AG04450 (cell line): ENCODE measurements around the gene FBXO24. TPM values are rescaled to one million over a fixed set of nuclear protein-coding genes. Genes with fewer than 3 reads are reported as not detected.
A peak's percentile ranks its signal among the peaks of the same experiment; 100 is the strongest.

Experiments used
- CTCF ChIA-PET: fragments of 300-600, 350-600 bp; formaldehyde crosslinking; extraction: SDS; loops from one replicate; lab custom pipeline; 2022; ENCODE audit warnings: antibody characterized with exemption, inconsistent platforms; lab: Charles Lee
- POLR2A ChIA-PET: fragments of 350-600 bp; formaldehyde crosslinking; extraction: SDS; loops from one replicate; lab custom pipeline; 2021; ENCODE audit warnings: antibody characterized with exemption, inconsistent platforms; lab: Yijun Ruan, JAX
- DNase-seq: peaks from one replicate; pipeline ENCODE4 v3.0.0-alpha.2; 2011; ENCODE audit warnings: low read depth, low spot score
- H3K27ac ChIP-seq: one replicate; pipeline ENCODE4 v1.5.1; 2012; ENCODE audit warnings: low read depth, low read length, control low read depth
- H3K27me3 ChIP-seq: one replicate; pipeline ENCODE4 v1.6.0; 2012; ENCODE audit warnings: low read length; ENCODE audit not compliant: control insufficient read depth, insufficient read depth
- H3K4me3 ChIP-seq: 2 replicates; pipeline ENCODE4 v1.5.1; 2011; ENCODE audit warnings: mild to moderate bottlenecking, low read depth, low read length, control low read depth
- H3K9me3 ChIP-seq: 2 replicates; pipeline ENCODE4 v1.5.1; 2012; ENCODE audit warnings: low read length; ENCODE audit not compliant: control insufficient read depth, insufficient read depth
- CTCF ChIP-seq: IDR thresholded peaks from 2 replicates; pipeline ENCODE4 v1.5.1; 2011; ENCODE audit warnings: low read depth, low read length, control low read depth, inconsistent platforms
- polyA plus RNA-seq: library from polyadenylated mRNA; depleted of rRNA; stranded (reverse); fragments of >200 nt; gene quantifications from 2 replicates; pipeline ENCODE4 v1.2.3, GENCODE V29; 2011

FBXO24 gene
- polyA plus RNA-seq, 1 experiment, result 0.29 TPM

GRCh38 chr7:100580466-100581283, 5.5 kb upstream of the FBXO24 start:
- no peak for DNase-seq
- Histone ChIP-seq H3K27ac (no peak overlapping the region), H3K9me3 (no peaks in the 10 kb centered on the region; the same call in 1 of the 2 replicates), H3K27me3 (no peaks in the 10 kb centered on the region), H3K4me3 (no peak overlapping the region)
- POLR2A ChIA-PET, result no interaction called here
- CTCF ChIA-PET, result interaction anchor here (1.2 kb wide), 1 partner anchor 20 kb away, joined by 3 read pairs; no protein-coding TSS in a partner anchor
- no peak for TF ChIP-seq CTCF

GRCh38 chr7:100582041-100582579, 4.0 kb upstream of the FBXO24 start:
- POLR2A ChIA-PET, result no interaction called here
- no peak overlapping the region for H3K27ac ChIP-seq
- CTCF ChIA-PET, result interaction anchor here (1.2 kb wide), 2 partner anchors 21 to 22 kb away, joined by 3 to 7 read pairs; no protein-coding TSS in a partner anchor
- TF ChIP-seq CTCF, result no peak
- H3K4me3 ChIP-seq, result no peak overlapping the region
- no peaks in the 10 kb centered on the region for H3K27me3 ChIP-seq
- H3K9me3 ChIP-seq, result no peaks in the 10 kb centered on the region; the same call in 1 of the 2 replicates
- DNase-seq, result no peak

GRCh38 chr7:100582650-100583049, 3.5 kb upstream of the FBXO24 start:
- ChIA-PET CTCF (interaction anchor here (1.4 kb wide), 1 partner anchor 110 kb away, joined by 3 read pairs; no protein-coding TSS in a partner anchor), POLR2A (interaction anchor here (0.7 to 5.2 kb wide), 2 partner anchors 20 to 90 kb away, joined by 3 to 68 read pairs; partner anchors contain the start of gene PCOLCE)
- no peak for DNase-seq
- Histone ChIP-seq H3K27me3 (no peaks in the 10 kb centered on the region), H3K4me3 (0 out of 2 replicates have a peak overlapping the region, but pooled peaks have one; percentile 99), H3K27ac (peak overlapping the region; percentile 87), H3K9me3 (no peaks in the 10 kb centered on the region; the same call in 1 of the 2 replicates)
- no peak for TF ChIP-seq CTCF

- POLR2A ChIA-PET, result interaction anchor here (0.6 to 5.2 kb wide), 9 partner anchors 11 to 155 kb away, joined by 3 to 68 read pairs (median 6); partner anchors contain the start of genes AGFG2, MOSPD3, PCOLCE and ZCWPW1
- DNase-seq, result no peak
These were observed 2.7 kb upstream of the FBXO24 start for GRCh38 chr7:100583132-100584053.

More at GRCh38 chr7:100583132-100584053, 2.7 kb upstream of the FBXO24 start:
- Histone ChIP-seq H3K27me3 (no peaks in the 10 kb centered on the region), H3K9me3 (no peaks in the 10 kb centered on the region; the same call in 1 of the 2 replicates), H3K4me3 (peak overlapping the region; percentile 99), H3K27ac (peak overlapping the region; percentile 87)
- CTCF ChIA-PET, result interaction anchor here (0.5 to 3.5 kb wide), 3 partner anchors 19 to 136 kb away, joined by 3 to 25 read pairs (median 3); no protein-coding TSS in a partner anchor
- TF ChIP-seq CTCF, result no peak
